ENCODE data around the gene TMEM240.
"Not testable (repeated sequence)": the region's sequence is repeated elsewhere in the genome, so short reads cannot be mapped to it uniquely, and the experiment has no call there.

TMEM240 gene

DNA sequence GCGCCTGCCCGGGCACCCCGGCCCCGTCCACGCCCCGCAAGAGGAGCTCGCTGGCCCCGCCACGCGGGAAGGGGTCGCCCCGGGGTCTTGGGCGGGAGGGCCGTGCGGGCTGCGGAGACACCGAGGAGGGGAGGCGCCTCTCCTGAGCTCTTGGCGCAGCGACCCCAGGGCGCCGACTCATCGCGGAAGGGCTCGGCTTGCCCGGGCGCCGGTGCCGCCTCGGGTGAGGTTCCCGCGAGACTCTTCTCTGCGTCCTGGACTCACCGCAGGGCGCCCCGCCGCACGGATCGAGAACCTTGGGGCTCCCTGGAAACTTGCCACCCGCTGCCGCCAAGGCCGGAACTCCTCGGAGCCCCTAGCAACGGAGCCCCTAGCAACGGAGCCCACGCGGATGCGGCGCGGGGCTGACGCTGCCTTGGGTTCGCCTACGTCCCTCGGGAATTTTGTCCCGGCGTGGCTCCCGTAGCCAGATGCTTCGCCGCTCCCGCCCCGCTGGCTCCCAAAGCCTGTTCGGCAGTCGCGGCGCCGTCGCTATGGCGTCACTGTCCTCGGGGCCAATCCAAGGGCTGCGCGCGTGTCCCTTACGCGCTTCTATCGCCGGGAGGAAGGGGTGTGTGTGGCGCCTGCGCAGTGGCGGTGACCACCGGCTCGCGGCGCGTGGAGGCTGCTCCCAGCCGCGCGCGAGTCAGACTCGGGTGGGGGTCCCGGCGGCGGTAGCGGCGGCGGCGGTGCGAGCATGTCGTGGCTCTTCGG is 28.7 kb downstream of the TMEM240 start, which contains the start of gene ATAD3A:
ATAD3A (plus strand) TSS at position 630 of the 753 bp plus-strand sequence; CDS start at position 737, 107 bp downstream.
- H3K4me3 ChIP-seq (ENCODE audit: low read depth, low read length): peak within 1 kb of the TSS; percentile 92
- peak; percentile 96 for DNase-seq
- no peaks in the 10 kb centered on the region for H3K27me3 ChIP-seq (replicated peaks)
- H3K27ac ChIP-seq: peak within 1 kb of the TSS; percentile 96
- TF ChIP-seq, protein P1, sequence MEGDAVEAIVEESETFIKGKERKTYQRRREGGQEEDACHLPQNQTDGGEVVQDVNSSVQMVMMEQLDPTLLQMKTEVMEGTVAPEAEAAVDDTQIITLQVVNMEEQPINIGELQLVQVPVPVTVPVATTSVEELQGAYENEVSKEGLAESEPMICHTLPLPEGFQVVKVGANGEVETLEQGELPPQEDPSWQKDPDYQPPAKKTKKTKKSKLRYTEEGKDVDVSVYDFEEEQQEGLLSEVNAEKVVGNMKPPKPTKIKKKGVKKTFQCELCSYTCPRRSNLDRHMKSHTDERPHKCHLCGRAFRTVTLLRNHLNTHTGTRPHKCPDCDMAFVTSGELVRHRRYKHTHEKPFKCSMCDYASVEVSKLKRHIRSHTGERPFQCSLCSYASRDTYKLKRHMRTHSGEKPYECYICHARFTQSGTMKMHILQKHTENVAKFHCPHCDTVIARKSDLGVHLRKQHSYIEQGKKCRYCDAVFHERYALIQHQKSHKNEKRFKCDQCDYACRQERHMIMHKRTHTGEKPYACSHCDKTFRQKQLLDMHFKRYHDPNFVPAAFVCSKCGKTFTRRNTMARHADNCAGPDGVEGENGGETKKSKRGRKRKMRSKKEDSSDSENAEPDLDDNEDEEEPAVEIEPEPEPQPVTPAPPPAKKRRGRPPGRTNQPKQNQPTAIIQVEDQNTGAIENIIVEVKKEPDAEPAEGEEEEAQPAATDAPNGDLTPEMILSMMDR (IDR thresholded peaks at IDR 0.05; ENCODE audit: low read depth, low read length, missing control alignments): no peak
- in situ Hi-C loops (cut with HindIII; ENCODE audit: low pct_ligation_motif_present, low sequenced_read_pairs): no loop called here
- H3K36me3 ChIP-seq (replicated peaks): peaks cover 5% of the 10 kb centered on the region

DNA sequence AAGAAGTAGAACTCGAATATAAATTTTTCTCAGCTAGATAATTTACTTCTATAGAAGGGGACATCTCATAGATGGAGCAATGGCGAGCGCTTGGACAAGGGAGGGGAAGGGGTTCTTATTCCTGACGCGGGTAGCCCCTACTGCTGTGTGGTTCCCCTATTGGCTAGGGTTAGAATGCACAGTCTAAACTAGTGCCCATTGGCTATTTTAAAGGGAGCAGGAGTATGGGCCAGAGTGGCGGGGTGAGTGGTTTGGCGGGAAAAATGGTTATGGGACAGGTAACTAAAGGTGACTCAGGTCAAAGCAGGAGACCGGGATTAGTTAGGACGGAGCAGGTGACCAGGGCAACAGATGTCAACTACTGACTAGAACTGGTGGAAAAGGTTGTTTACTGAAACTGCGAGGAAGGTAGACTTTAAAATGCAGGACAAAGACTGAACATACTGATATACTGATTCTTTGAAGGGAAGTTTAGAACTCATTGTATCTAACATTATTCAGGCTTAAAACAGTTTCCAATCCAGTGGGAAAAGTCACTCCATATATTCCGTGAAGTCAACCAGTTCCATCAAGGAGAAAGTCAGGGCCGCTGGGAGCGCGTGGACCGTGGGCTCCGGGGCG is 29.4 kb downstream of the TMEM240 start:
- DNase-seq: peak; percentile 15
- in situ Hi-C loops (cut with HindIII; ENCODE audit: low pct_ligation_motif_present, low sequenced_read_pairs): no loop called here
- TF ChIP-seq, protein P1 (IDR thresholded peaks at IDR 0.05; ENCODE audit: low read depth, low read length, missing control alignments): peak; percentile 12
- no peaks in the 10 kb centered on the region for H3K27me3 ChIP-seq (replicated peaks)
- H3K4me3 ChIP-seq (ENCODE audit: low read depth, low read length): peak overlapping the region; percentile 92
- H3K36me3 ChIP-seq (replicated peaks): no peaks in the 10 kb centered on the region
- H3K27ac ChIP-seq: peak overlapping the region; percentile 96

DNA sequence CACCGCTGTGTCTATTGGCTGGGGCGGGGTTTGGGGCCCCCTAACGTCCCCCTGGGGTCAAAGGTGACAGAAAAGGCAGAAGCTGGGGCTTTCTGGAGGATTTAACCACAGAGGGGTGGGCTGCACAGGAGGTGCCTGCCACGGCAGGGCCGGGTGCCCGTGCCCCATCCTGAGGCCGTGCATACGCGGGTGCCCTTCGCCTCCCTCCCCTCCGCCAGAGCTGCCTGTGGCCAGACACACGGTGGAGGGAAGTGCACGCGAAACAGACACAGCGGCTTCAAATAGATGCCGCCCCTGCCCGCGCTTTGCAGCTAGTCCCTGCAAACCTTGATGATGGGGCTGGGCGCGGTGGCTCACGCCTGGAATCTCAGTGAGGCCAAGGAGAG is 31.0 kb downstream of the TMEM240 start:
- H3K4me3 ChIP-seq (ENCODE audit: low read depth, low read length); H3K27me3 ChIP-seq (replicated peaks); in situ Hi-C loops (cut with HindIII; ENCODE audit: low pct_ligation_motif_present, low sequenced_read_pairs); H3K36me3 ChIP-seq (replicated peaks); H3K27ac ChIP-seq; DNase-seq: not testable (repeated sequence)

DNA sequence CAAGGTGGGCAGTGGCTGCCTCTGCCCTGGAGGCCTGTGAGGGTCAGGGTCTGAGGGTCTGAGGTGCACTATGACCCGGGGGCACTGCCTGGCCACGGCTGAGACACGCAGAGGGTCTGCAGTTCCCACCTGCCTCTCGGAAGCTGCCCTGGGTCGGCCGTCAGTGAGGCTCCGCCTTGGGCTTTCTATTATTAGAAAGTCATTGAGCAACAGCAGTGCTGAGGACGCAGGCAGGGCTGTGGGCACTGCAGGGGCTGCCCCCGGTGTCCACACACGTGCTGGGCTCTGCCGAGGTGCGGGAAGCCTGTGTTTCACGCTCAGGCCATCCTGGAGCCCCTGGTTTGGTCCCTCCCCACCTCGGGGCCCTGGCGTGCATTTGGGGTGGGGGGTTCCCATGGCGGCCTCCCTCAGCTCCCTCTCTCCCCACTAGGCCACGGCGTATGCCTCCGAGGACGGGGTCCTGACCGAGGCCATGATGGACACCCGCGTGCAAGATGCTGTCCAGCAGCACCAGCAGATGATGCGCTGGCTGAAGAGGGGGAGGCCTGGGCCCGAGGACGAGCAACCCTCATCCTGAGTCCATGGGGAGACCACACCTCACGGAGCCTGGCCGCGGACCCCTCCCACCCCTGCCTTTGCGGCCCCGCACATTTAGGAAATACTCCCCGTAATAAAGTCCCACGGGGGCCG is 31.5 kb downstream of the TMEM240 start:
- in situ Hi-C loops (cut with HindIII; ENCODE audit: low pct_ligation_motif_present, low sequenced_read_pairs); H3K4me3 ChIP-seq (ENCODE audit: low read depth, low read length); DNase-seq; H3K36me3 ChIP-seq (replicated peaks); H3K27ac ChIP-seq; H3K27me3 ChIP-seq (replicated peaks): not testable (repeated sequence)

DNA sequence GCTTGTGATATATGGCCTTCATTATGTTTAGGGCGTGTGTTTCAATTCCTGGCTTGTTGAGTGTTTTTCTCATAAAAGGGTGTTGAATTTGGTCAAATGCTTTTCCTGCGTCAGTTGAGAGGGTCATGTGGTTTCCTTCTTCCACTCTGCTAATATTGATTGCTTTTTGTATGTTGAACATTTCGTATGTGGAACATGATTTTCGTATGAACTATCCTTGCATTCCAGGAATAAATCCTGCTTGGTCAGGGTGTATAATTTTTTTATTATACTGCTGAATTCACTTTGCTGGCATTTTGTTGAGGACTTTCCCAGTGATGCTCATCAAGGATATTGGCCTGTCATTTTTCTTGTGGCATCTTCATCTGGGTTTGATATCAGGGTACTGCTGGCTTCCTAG is 33.1 kb downstream of the TMEM240 start:
- Histone ChIP-seq H3K4me3 (ENCODE audit: low read depth, low read length) (no peak overlapping the region), H3K27ac (no peak overlapping the region), H3K27me3 (replicated peaks) (no peaks in the 10 kb centered on the region), H3K36me3 (replicated peaks) (no peaks in the 10 kb centered on the region)
- no peak for DNase-seq
- TF ChIP-seq, protein P1 (IDR thresholded peaks at IDR 0.05; ENCODE audit: low read depth, low read length, missing control alignments): no peak
- in situ Hi-C loops (cut with HindIII; ENCODE audit: low pct_ligation_motif_present, low sequenced_read_pairs): no loop called here

DNA sequence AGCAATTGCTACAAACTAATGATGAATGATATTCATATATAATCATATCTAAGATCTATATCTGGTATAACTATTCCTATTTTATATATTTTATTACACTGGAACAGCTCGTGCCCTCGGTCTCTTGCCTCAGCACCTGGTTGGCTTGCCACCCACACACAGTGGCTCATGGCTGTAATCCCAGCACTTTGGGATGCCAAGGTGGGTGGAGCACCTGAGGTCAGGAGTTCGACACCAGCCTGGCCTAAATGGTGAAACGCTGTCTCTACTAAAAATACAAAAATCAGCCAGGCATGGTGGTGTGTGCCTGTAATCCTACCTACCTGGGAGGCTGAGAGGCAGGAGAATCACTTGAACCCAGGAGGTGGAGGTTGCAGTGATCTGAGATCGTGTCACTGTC is 34.6 kb downstream of the TMEM240 start:
- H3K27ac ChIP-seq; H3K4me3 ChIP-seq (ENCODE audit: low read depth, low read length); H3K27me3 ChIP-seq (replicated peaks); H3K36me3 ChIP-seq (replicated peaks); DNase-seq; in situ Hi-C loops (cut with HindIII; ENCODE audit: low pct_ligation_motif_present, low sequenced_read_pairs): not testable (repeated sequence)

DNA sequence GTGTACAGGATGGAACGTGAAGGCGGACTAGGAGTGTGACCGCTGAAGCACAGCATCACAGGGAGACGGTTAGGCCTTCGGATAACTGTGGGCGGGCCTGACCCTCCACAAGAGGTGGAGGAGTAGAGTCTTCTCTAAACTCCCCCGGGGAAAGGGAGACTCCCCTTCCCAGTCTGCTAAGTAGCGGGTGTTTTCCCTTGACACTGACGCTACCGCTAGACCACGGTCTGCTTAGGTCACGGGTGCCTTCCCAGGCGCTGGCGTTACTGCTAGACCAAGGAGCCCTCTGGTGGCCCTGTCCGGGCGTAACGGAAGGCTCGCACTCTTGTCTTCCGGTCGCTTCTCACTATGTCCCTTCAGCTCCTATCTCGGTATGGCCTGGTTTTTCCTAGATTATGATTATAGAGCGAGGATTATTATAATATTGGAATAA is 35.0 kb downstream of the TMEM240 start:
- H3K36me3 ChIP-seq (replicated peaks); in situ Hi-C loops (cut with HindIII; ENCODE audit: low pct_ligation_motif_present, low sequenced_read_pairs); H3K27me3 ChIP-seq (replicated peaks); H3K4me3 ChIP-seq (ENCODE audit: low read depth, low read length): not testable (repeated sequence)
- TF ChIP-seq, protein P1 (IDR thresholded peaks at IDR 0.05; ENCODE audit: low read depth, low read length, missing control alignments): peak; percentile 35
- peak; percentile 34 for DNase-seq
- peak overlapping the region; percentile 29 for H3K27ac ChIP-seq
